HepG2 (cell line): ENCODE results near the gene SLCO3A1. TPM values are rescaled to one million over a fixed set of nuclear protein-coding genes. Genes with fewer than 3 reads are reported as not detected.

Source experiments
- ATAC-seq: fragments of 200-7000 bp; cut with Tn5 transposase; 3 replicates; pipeline ENCODE4 v1.9.1; 2020; ENCODE audit warnings: mild to moderate bottlenecking, moderate library complexity
- BruUV-seq: library from RNA; stranded (reverse); fragments of 400-500 nt; replicated peaks from 2 replicates; lab custom pipeline; 2021; lab: Mats Ljungman, UMichigan
- CTCF ChIA-PET: fragments of 300-600 bp; formaldehyde crosslinking; extraction: SDS; loops from one replicate; lab custom pipeline; 2021; ENCODE audit warnings: low total read pairs, inconsistent platforms, low intra/inter-chr PET ratio; lab: Yijun Ruan, JAX
- POLR2A ChIA-PET: fragments of 350-600 bp; sonication (Branson Sonifier 250); formaldehyde crosslinking; loops from one replicate; lab custom pipeline; 2020; ENCODE audit warnings: antibody characterized with exemption, inconsistent platforms; lab: Yijun Ruan, JAX
- DNase-seq: peaks from one replicate; pipeline ENCODE4 v3.0.0-alpha.2; 2015; ENCODE audit warnings: low spot score
- FAIRE-seq: peaks from 3 replicates; lab custom pipeline; 2011; peaks lifted over from hg19 to GRCh38; lab: Jason Lieb, UNC
- H2AFZ ChIP-seq: one replicate; pipeline ENCODE4 v1.6.1; 2011; ENCODE audit warnings: low read length, inconsistent platforms
- H3K27ac ChIP-seq: fragments of 300-600 bp; 3 replicates; pipeline ENCODE4 v1.8.0; 2011; ENCODE audit warnings: mixed run types, mild to moderate bottlenecking, mixed read lengths, low read length, inconsistent platforms; ENCODE audit not compliant: insufficient read depth; ENCODE audit errors: extremely low read length
- H3K27me3 ChIP-seq, 2 experiments: fragments of 200-600 bp in 1 of 2; 2 replicates in 1 of 2; 3 replicates in 1 of 2; pipeline versions ENCODE4 v1.6.0 to v1.8.0; 2011; ENCODE audit warnings: low read length in 2 of 2, mild to moderate bottlenecking in 2 of 2, moderate library complexity in 2 of 2, inconsistent platforms in 1 of 2; ENCODE audit not compliant: insufficient read depth in 2 of 2, control insufficient read depth in 1 of 2
- H3K36me3 ChIP-seq, 2 experiments: fragments of 200-600 bp in 1 of 2; replicated peaks in 1 of 2; 2 replicates in 1 of 2; 3 replicates in 1 of 2; pipeline versions ENCODE4 v1.5.1 to v1.8.0; 2011; ENCODE audit warnings: low read length in 2 of 2, inconsistent platforms in 1 of 2; ENCODE audit not compliant: insufficient read depth in 2 of 2, control insufficient read depth in 1 of 2
- H3K4me1 ChIP-seq: 2 replicates; pipeline ENCODE4 v1.5.1; 2012; ENCODE audit warnings: low read length, inconsistent platforms; ENCODE audit not compliant: insufficient read depth
- H3K4me2 ChIP-seq: 2 replicates; pipeline ENCODE4 v1.6.0; 2011; ENCODE audit warnings: low read depth, low read length, inconsistent platforms
- H3K4me3 ChIP-seq, 3 experiments: fragments of 200-600 bp in 1 of 3; sonication (generic), shearing (Covaris generic) in 1 of 3; replicated peaks in 1 of 3; 2 replicates each; pipeline ENCODE4 v1.5.1; 2011 to 2016; ENCODE audit warnings: low read length in 3 of 3, inconsistent platforms in 2 of 3, low read depth in 2 of 3, mild to moderate bottlenecking in 2 of 3, control low read depth in 1 of 3, mixed read lengths in 1 of 3; ENCODE audit not compliant: insufficient read depth in 1 of 3
- H3K79me2 ChIP-seq: one replicate; pipeline ENCODE4 v1.6.1; 2011; ENCODE audit warnings: low read length, inconsistent platforms; ENCODE audit not compliant: insufficient read depth
- H3K9ac ChIP-seq: 2 replicates; pipeline ENCODE4 v1.6.0; 2011; ENCODE audit warnings: mild to moderate bottlenecking, low read depth, low read length, inconsistent platforms; ENCODE audit not compliant: insufficient read depth
- H3K9me3 ChIP-seq: 2 replicates; pipeline ENCODE4 v1.5.1; 2012; ENCODE audit warnings: mild to moderate bottlenecking, low read length
- H4K20me1 ChIP-seq: 2 replicates; pipeline ENCODE4 v1.6.0; 2011; ENCODE audit warnings: inconsistent platforms, mild to moderate bottlenecking, low read length, moderate library complexity; ENCODE audit not compliant: insufficient read depth
- BORCS8-MEF2B ChIP-seq: sonication (generic); formaldehyde crosslinking; IDR thresholded peaks from 2 replicates; pipeline ENCODE4 v1.8.0; 2022; ENCODE audit warnings: mild to moderate bottlenecking, missing genetic modification reagents
- ELF4 ChIP-seq: sonication (generic); formaldehyde crosslinking; IDR thresholded peaks from 2 replicates; pipeline ENCODE4 v1.5.0; 2020; ENCODE audit warnings: missing genetic modification reagents, mild to moderate bottlenecking, moderate library complexity, borderline replicate concordance
- GPN1 ChIP-seq: sonication (generic); formaldehyde crosslinking; IDR thresholded peaks from 2 replicates; pipeline ENCODE4 v1.5.1; 2020; ENCODE audit warnings: missing genetic modification reagents, borderline replicate concordance
- KLF6 ChIP-seq: IDR thresholded peaks from 2 replicates; pipeline ENCODE4 v1.8.0; 2016; ENCODE audit warnings: missing biosample characterization, missing genetic modification reagents
- MEIS2 ChIP-seq: sonication (generic); formaldehyde crosslinking; IDR thresholded peaks from 2 replicates; pipeline ENCODE4 v1.9.0; 2021; ENCODE audit warnings: mild to moderate bottlenecking, missing genetic modification reagents
- NR2C2 ChIP-seq: sonication (generic); formaldehyde crosslinking; IDR thresholded peaks from 2 replicates; pipeline ENCODE4 v1.4.0; 2020; ENCODE audit warnings: missing genetic modification reagents, mild to moderate bottlenecking, moderate library complexity, borderline replicate concordance
- ONECUT2 ChIP-seq: sonication (generic); formaldehyde crosslinking; IDR thresholded peaks from 2 replicates; pipeline ENCODE4 v1.4.0; 2020; ENCODE audit warnings: missing genetic modification reagents
- SIN3B ChIP-seq: fragments of 150-350 bp; IDR thresholded peaks from 2 replicates; pipeline ENCODE4 v1.6.1; 2014; ENCODE audit warnings: low read length
- TCF7L2 ChIP-seq: IDR thresholded peaks from 2 replicates; pipeline ENCODE4 v1.6.1; 2011; ENCODE audit warnings: mild to moderate bottlenecking, low read depth, low read length, moderate library complexity
- TEF ChIP-seq: sonication (generic); formaldehyde crosslinking; IDR thresholded peaks from 2 replicates; pipeline ENCODE4 v1.5.0; 2020; ENCODE audit warnings: missing genetic modification reagents
- ZMAT3 ChIP-seq: sonication (generic); formaldehyde crosslinking; conservative IDR thresholded peaks from 2 replicates; pipeline ENCODE4 v1.7.0; 2021; ENCODE audit warnings: missing genetic modification reagents
- ZNF33B ChIP-seq: sonication (generic); formaldehyde crosslinking; IDR thresholded peaks from 2 replicates; pipeline ENCODE4 v1.5.1; 2020; ENCODE audit warnings: mild to moderate bottlenecking, missing genetic modification reagents
- ZNF619 ChIP-seq: sonication (generic); formaldehyde crosslinking; IDR thresholded peaks from 2 replicates; pipeline ENCODE4 v1.4.0; 2020; ENCODE audit warnings: mild to moderate bottlenecking, missing genetic modification reagents
- ZNF780A ChIP-seq: sonication (generic); formaldehyde crosslinking; IDR thresholded peaks from 2 replicates; pipeline ENCODE4 v1.8.0; 2022; ENCODE audit warnings: mild to moderate bottlenecking, missing genetic modification reagents, moderate library complexity
- ZZZ3 ChIP-seq: sonication (generic); formaldehyde crosslinking; IDR thresholded peaks from 2 replicates; pipeline ENCODE4 v1.4.0; 2020; ENCODE audit warnings: missing genetic modification reagents, mild to moderate bottlenecking, borderline replicate concordance
- WGBS: methylation state at CpG from one replicate; pipeline ENCODE4 v1.1.6; 2017; ENCODE audit warnings: low lambda C conversion rate; 5-methylcytosine and 5-hydroxymethylcytosine counted together
- in situ Hi-C: cut with HindIII; loops from 2 replicates; pipeline ENCODE4 v1.10.0; 2017; ENCODE audit warnings: low pct_unique_long_range_greater_than_20kb; ENCODE audit not compliant: extremely low pct_ligation_motif_present
- intact Hi-C: fragments of 100-400 bp; cut with micrococcal nuclease; formaldehyde crosslinking; loops from one replicate; pipeline ENCODE4 v1.10.0; 2022; ENCODE audit not compliant: unreplicated experiment
- polyA plus RNA-seq, 8 experiments: library from polyadenylated mRNA; depleted of rRNA in 3 of 8; stranded (reverse) in 7 of 8; unstranded in 1 of 8; fragments of >200 nt; fragmentation: Illumina TruSeq in 4 of 8; extraction: Trizol in 4 of 8; gene quantifications; 2 replicates each; pipeline versions ENCODE4 v1.2.1 to v1.2.3, GENCODE V29; 2011 to 2016; ENCODE audit warnings: low read depth in 4 of 8, missing spikeins in 1 of 8, mixed read lengths in 1 of 8; ENCODE audit not compliant: insufficient read depth in 1 of 8
- total RNA-seq, 5 experiments: library from RNA; depleted of rRNA; stranded (reverse); fragments of >200 nt; fragmentation: Illumina TruSeq; extraction: Trizol; gene quantifications; 2 replicates each; pipeline ENCODE4 v1.2.3, GENCODE V29; 2016; ENCODE audit warnings: low read depth in 1 of 5
- TF ChIP-seq, protein P1 (sequence below): sonication (generic); formaldehyde crosslinking; IDR thresholded peaks from 2 replicates; pipeline ENCODE4 v1.8.0; 2023; ENCODE audit warnings: mild to moderate bottlenecking, missing genetic modification reagents

The SLCO3A1 gene
- total and polyA plus RNA-seq, 2 of the 13 experiments (the other 11 are each of a cell fraction or from before 2014, with no cell fraction given): 0.02 TPM; not detected in 1

DNA sequence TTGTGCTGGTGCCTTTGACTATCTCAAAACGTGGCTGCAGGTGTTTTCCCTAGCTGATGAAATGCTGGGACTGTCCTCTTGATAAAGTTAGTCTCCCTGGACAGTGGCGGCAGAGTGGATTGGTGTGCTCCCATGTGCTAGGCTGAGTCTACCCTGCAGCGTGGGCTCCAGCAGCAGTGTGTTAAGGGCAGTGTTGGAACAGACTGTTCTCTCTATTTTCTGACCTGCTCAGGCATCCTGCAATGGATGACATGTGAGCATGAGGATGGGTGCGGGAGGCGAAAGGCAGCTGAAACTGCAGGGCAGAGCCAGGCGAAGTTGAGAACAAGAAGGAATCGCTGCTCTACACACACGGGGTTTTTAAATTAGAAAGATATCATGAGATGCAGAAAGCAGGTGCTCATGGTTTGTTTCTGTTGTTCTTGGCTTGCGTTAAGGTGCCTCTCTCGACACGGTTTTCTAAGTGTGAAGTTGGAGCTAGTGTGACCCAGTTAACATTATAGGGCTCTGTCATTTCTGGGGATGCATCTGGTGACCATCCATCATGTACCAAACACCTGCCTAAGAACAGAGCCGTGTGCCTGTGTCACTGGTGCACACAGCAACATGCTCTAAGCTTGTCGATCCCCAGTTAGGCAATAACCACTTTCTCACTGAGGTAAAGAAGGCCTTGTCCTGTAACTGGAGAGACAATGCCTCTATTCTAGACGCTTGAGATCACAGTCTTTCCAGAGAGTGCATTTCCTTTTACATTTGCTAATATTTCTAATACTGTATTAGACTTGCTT, 44.3 kb downstream of the SLCO3A1 start (continued):
- TF ChIP-seq MEIS2 (CRISPR knock-in tag) (no peak), KLF6 (CRISPR knock-in tag) (no peak), ZNF619 (no peak), ZZZ3 (CRISPR knock-in tag) (no peak), ZNF780A (CRISPR knock-in tag) (no peak)

DNA sequence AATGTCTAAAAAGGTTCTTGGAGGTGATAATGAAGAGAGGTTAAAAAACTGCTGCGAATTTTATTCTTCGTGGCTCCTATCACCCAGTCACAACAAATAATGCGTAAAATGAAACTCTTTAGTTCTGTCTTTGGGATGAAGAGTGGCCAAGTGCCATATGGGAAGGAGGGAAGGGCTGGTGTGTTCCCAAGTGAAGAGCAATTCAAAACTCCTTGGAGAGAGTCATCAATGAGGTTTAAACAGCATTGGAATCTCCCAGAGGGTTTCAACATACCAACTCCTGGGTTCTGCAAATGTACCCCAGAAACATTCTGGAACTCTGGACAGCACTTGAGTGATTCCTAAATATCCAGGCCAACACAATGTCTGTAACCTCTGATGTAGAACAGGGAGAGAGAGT, 45.3 kb downstream of the SLCO3A1 start:
- in situ Hi-C loops: no loop called here
- no peak overlapping the region for H3K4me3 ChIP-seq
- TF ChIP-seq NR2C2 (CRISPR knock-in tag) (no peak), ZNF33B (CRISPR knock-in tag) (no peak), BORCS8-MEF2B (CRISPR knock-in tag) (no peak), GPN1 (CRISPR knock-in tag) (no peak), ONECUT2 (no peak), ZMAT3 (CRISPR knock-in tag) (no peak), SIN3B (no peak), TCF7L2 (no peak), ELF4 (CRISPR knock-in tag) (no peak), TEF (CRISPR knock-in tag) (no peak)
- TF ChIP-seq, protein P1, sequence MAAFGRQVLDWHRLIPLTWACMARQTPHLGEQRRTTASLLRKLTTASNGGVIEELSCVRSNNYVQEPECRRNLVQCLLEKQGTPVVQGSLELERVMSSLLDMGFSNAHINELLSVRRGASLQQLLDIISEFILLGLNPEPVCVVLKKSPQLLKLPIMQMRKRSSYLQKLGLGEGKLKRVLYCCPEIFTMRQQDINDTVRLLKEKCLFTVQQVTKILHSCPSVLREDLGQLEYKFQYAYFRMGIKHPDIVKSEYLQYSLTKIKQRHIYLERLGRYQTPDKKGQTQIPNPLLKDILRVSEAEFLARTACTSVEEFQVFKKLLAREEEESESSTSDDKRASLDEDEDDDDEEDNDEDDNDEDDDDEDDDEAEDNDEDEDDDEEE: no peak
- TF ChIP-seq, all 625 proteins: peak for 0
- H3K4me1 ChIP-seq: no peaks in the 10 kb centered on the region
- intact Hi-C loops: no loop called here
- ATAC-seq (no peak), FAIRE-seq (no peak), DNase-seq (no peak)
- no peaks in the 10 kb centered on the region for H3K9me3 ChIP-seq
- no peaks in the 10 kb centered on the region; a peak in 1 of 5 replicates for H3K27me3 ChIP-seq
- 5% methylated on average over 3 of the region's 3 CpGs for WGBS
- BruUV-seq: no TSS peak
- no peak overlapping the region for H3K4me2 ChIP-seq
- H3K9ac ChIP-seq: no peak overlapping the region
- H3K27ac ChIP-seq: no peak overlapping the region
- no peaks in the 10 kb centered on the region for H3K36me3 ChIP-seq
- no peak overlapping the region for H2AFZ ChIP-seq
- no peaks in the 10 kb centered on the region for H4K20me1 ChIP-seq
- ChIA-PET POLR2A (no interaction called here), CTCF (no interaction called here)
- H3K79me2 ChIP-seq: no peaks in the 10 kb centered on the region
